Heart left ventricle (tissue), 16 donors: ENCODE results near the gene SYNPO. TPM values are rescaled to one million over a fixed set of nuclear protein-coding genes. Genes with fewer than 3 reads are reported as not detected.

ENCODE experiments used
- ATAC-seq, 4 donors: fragments of 200-7000 bp; cut with Tn5 transposase; one replicate each; pipeline ENCODE4 v1.9.1; 2020 to 2022; ENCODE audit warnings: moderate library complexity in 4 of 4, mild to moderate bottlenecking in 3 of 4, moderate number of reproducible peaks in 1 of 4
- DNase-seq, 5 donors: peaks; one replicate each; pipeline ENCODE4 v3.0.0-alpha.2; 2020
- H3K27ac ChIP-seq, 12 donors: fragments of 200-600 bp; sonication (generic) in 4 of 12; one replicate each; pipeline versions ENCODE4 v1.5.0 to v1.8.0; 2016 to 2022; ENCODE audit warnings: mild to moderate bottlenecking in 2 of 12
- H3K27me3 ChIP-seq, 9 donors: fragments of 200-600 bp; sonication (generic) in 2 of 9; one replicate each; pipeline versions ENCODE4 v1.5.1 to v1.8.0; 2016 to 2022; ENCODE audit warnings: mild to moderate bottlenecking in 3 of 9
- H3K36me3 ChIP-seq, 9 donors: fragments of 200-600 bp; sonication (generic) in 2 of 9; one replicate each; pipeline versions ENCODE4 v1.5.0 to v1.8.0; 2018 to 2022; ENCODE audit warnings: mild to moderate bottlenecking in 2 of 9
- H3K4me1 ChIP-seq, 12 donors: fragments of 200-600 bp; sonication (generic) in 4 of 12; one replicate each; pipeline versions ENCODE4 v1.5.0 to v1.8.0; 2016 to 2022; ENCODE audit warnings: mild to moderate bottlenecking in 3 of 12
- H3K4me3 ChIP-seq, 12 donors: fragments of 200-600 bp; sonication (generic) in 4 of 12; one replicate each; pipeline versions ENCODE4 v1.5.0 to v1.8.0; 2017 to 2022; ENCODE audit warnings: mild to moderate bottlenecking in 9 of 12, moderate library complexity in 4 of 12
- H3K9me3 ChIP-seq, 12 donors: fragments of 200-600 bp; sonication (generic) in 4 of 12; one replicate each; pipeline versions ENCODE4 v1.5.0 to v1.8.0; 2016 to 2022; ENCODE audit warnings: mild to moderate bottlenecking in 1 of 12
- POLR2A ChIP-seq, 2 donors: fragments of 450-650 bp; IDR thresholded peaks; one replicate each; pipeline ENCODE4 v1.6.1; 2017; ENCODE audit warnings: antibody characterized with exemption in 2 of 2, mild to moderate bottlenecking in 2 of 2, moderate library complexity in 2 of 2
- WGBS, 4 donors: extraction: QIAGEN DNeasy Blood & Tissue Kit in 2 of 4; methylation state at CpG; one replicate each; pipeline versions ENCODE4 v1.1.5 to v1.1.7; 2013 to 2018; 5-methylcytosine and 5-hydroxymethylcytosine counted together
- intact Hi-C, 10 donors: fragments of 100-400 bp; cut with DNase I; formaldehyde crosslinking; loops; one replicate each; pipeline versions ENCODE4 v1.11.1 to v1.14.2; 2022
- polyA plus RNA-seq, 2 donors: library from polyadenylated mRNA; stranded (reverse); fragments of 200-250 nt; gene quantifications; one replicate each; pipeline ENCODE4 v1.2.3, GENCODE V29; 2013
- total RNA-seq, 9 donors: library from RNA; depleted of rRNA in 2 of 9; stranded (reverse); fragments of >200 nt in 2 of 9; fragmentation: NEBNext Ultra II Directional in 3 of 9; extraction: Animal tissue kit (Norgen Biotek cat#: 25700) in 3 of 9; gene quantifications; one replicate each; pipeline versions ENCODE4 v1.1.0 to v1.2.4, GENCODE V29; 2016 to 2023
- TF ChIP-seq, protein P1 (sequence below), 12 donors: fragments of 200-600 bp; sonication (generic) in 4 of 12; IDR thresholded peaks; one replicate each; pipeline versions ENCODE4 v1.5.0 to v1.8.0; 2018 to 2022; ENCODE audit warnings: antibody characterized with exemption in 12 of 12, mild to moderate bottlenecking in 5 of 12
- donor health status: ischemic (EF 13 %, LVEDD 7.1; RV severe dilation, severe dysfunction).
- donor health status: healthy with polysubstance abuse.
- donor health status: DM: no; HTN: yes; CAD: no.
- donor health status: DM: no; HTN: no; CAD: no.
- donor health status: ischemic (EF 25% LVEDD 6.9; RV normal size, moderate dysfunction).
- donor health status: ischemic (EF 25% LVEDD 5.7; RV mildly dilated, moderate dysfunction).
- donor health status: healthy.
- donor health status: DM: yes; HTN: yes; CAD: no.
- donor health status: ischemic (EF 35%, LVEDD 5.7; RV mildly dilated, moderate dysfunction).
- donor health status: nonischemic (EF 11% LVEDD 7.7; RV severe dilation, severe dysfunction).
- donor health status: DM: yes; HTN: yes; CAD: no.
- donor health status: PGD.
- donor health status: ischemic (EF 29% LVEDD 5.4; RV normal size, mild dysfunction).
- donor health status: nonischemic (EF 23%, LVEDD 6.1; RV moderate dilation, normal function).

The SYNPO gene
- total and polyA plus RNA-seq, 11 donors: 304 to 791 (median 590) TPM

DNA sequence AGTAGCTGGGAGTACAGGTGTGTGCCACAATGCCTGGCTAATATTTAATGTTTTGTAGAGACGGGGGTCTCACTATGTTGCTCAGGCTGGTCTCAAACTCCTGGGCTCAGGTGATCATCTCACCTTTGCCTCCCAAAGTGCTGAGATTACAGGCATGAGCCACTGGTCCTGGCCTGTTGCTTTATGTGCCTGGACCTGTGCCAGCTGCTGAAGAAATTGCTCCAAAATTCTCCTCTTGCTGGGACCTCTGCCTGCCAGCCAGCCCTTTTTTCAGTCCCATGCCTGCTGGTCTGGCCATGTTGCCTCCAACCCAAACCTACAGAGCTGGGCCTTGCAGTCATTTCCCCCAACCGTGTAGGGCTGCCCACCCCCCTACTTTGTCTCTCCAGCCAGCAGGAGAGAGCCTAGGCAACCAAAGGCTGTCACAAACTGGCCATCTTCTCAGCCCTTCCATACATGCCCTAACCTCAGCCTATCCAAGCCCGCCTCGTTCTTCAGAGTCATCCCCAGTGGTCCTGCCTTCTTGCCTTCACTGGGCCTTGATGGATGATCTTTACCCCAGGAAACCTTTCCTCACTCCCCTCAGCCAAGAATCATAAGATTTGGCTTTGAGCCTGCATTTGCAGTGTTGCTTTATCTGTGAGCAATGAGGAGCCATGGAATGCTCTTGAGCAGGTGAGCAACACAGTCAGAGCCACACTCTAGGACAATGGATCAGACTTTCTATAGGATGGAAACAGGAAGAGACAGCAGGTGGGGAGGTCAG lies 27.4 kb upstream of the SYNPO start:
- peak overlapping the region; percentile 82 to 100 (median 94) for H3K27ac ChIP-seq
- no peak overlapping the region for H3K4me3 ChIP-seq
- no peaks in the 10 kb centered on the region for H3K9me3 ChIP-seq
- peak in 2 of 5 donors; percentile 49 to 62 for DNase-seq
- no peaks in the 10 kb centered on the region for H3K36me3 ChIP-seq
- H3K27me3 ChIP-seq: no peaks in the 10 kb centered on the region
- TF ChIP-seq, protein P1, sequence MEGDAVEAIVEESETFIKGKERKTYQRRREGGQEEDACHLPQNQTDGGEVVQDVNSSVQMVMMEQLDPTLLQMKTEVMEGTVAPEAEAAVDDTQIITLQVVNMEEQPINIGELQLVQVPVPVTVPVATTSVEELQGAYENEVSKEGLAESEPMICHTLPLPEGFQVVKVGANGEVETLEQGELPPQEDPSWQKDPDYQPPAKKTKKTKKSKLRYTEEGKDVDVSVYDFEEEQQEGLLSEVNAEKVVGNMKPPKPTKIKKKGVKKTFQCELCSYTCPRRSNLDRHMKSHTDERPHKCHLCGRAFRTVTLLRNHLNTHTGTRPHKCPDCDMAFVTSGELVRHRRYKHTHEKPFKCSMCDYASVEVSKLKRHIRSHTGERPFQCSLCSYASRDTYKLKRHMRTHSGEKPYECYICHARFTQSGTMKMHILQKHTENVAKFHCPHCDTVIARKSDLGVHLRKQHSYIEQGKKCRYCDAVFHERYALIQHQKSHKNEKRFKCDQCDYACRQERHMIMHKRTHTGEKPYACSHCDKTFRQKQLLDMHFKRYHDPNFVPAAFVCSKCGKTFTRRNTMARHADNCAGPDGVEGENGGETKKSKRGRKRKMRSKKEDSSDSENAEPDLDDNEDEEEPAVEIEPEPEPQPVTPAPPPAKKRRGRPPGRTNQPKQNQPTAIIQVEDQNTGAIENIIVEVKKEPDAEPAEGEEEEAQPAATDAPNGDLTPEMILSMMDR (IDR thresholded peaks at IDR 0.05): no peak
- no peak for TF ChIP-seq POLR2A (IDR thresholded peaks at IDR 0.05)
- no peak for ATAC-seq
- intact Hi-C loops: loop anchor here in 2 of 10 donors (5.0 kb wide), 1 partner anchor 34 kb away; no protein-coding TSS in a partner anchor
- peaks cover 35 to 99% (median 90%) of the 10 kb centered on the region in 12 donors for H3K4me1 ChIP-seq
- WGBS, 4 donors: 54 to 57% (median 54%) methylated on average over 4 of the region's 4 CpGs

DNA sequence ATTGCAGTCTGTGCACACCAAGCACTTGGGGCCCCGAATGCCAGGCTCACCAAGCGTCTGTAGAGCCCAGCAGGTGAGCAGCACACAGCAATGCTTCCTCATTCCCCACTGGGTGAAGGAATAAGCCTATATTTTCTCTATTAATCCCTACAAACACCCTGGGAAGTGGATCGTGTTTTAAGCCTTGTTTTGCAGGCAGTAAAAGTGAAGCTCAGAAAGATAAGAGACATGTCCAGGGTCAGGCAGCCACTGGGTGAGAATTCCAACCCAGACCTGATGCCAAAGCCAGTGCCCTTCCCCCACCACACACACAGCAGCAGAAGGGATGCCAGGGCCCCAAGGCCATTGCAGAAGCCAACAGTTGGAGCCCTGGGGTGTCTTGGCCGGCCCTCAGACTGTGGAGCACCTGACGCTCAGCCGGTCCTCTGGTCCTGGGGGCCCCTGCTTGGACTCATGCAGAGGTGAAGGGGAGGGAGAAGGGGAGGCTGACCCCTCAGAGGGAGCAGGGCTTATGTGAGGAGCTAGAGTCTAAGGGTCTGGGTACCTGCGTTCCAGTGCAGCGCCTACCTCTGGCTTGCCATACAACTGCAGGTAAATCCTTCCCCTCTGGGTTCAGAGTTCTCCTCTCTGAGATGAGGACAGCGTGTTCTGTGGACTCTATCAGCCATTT lies 26.3 kb upstream of the SYNPO start:
- 52 to 64% (median 57%) methylated on average over 5 to 9 of the region's 9 CpGs for WGBS, 4 donors
- Histone ChIP-seq H3K36me3 (no peaks in the 10 kb centered on the region), H3K4me1 (peaks cover 42 to 100% (median 97%) of the 10 kb centered on the region in 12 donors), H3K9me3 (no peaks in the 10 kb centered on the region), H3K27me3 (no peaks in the 10 kb centered on the region), H3K27ac (peak overlapping the region; percentile 82 to 100 (median 94)), H3K4me3 (peak overlapping the region in 1 of 12 donors; percentile 16)
- ATAC-seq: peak in 1 of 4 donors; percentile 1
- peak in 3 of 5 donors; percentile 66 to 75 (median 67) for DNase-seq
- intact Hi-C loops: loop anchor here in 2 of 10 donors (5.0 kb wide), 1 partner anchor 33 kb away; no protein-coding TSS in a partner anchor
- TF ChIP-seq POLR2A (IDR thresholded peaks at IDR 0.05): no peak
- TF ChIP-seq, protein P1 (IDR thresholded peaks at IDR 0.05): peak in 5 of 12 donors; percentile 22 to 34 (median 30)

DNA sequence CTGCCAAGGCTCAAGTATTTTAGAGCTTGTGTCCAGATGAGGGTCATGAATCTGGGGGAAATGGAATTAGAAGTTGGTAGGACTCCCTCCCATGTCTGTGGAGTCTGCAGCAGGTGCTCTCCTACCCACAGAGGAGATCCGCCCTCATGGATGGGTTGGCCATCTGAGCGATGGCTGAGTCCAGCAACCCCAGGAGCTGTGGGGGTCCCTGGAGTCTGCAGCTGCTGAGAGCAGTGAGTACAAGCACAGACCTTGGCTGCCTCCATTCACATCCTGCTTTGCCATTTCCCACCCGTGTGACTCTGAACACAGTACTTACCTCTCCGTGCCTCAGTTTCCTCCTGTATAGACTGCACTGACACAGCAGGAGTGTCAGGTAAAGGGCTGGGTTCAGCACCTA lies 25.8 kb upstream of the SYNPO start:
- DNase-seq (peak in 1 of 5 donors; percentile 32), ATAC-seq (no peak)
- Histone ChIP-seq H3K27ac (peak overlapping the region; percentile 82 to 100 (median 94)), H3K4me1 (peaks cover 42 to 100% (median 98%) of the 10 kb centered on the region in 12 donors), H3K4me3 (peak overlapping the region in 2 of 12 donors; percentile 13 to 16), H3K27me3 (no peaks in the 10 kb centered on the region), H3K36me3 (no peaks in the 10 kb centered on the region), H3K9me3 (no peaks in the 10 kb centered on the region)
- no peak for TF ChIP-seq POLR2A (IDR thresholded peaks at IDR 0.05)
- TF ChIP-seq, protein P1 (IDR thresholded peaks at IDR 0.05): peak in 1 of 12 donors; percentile 1
- intact Hi-C loops: loop anchor here in 2 of 10 donors (5.0 kb wide), 1 partner anchor 33 kb away; no protein-coding TSS in a partner anchor
- WGBS, 4 donors: 43 to 64% (median 61%) methylated on average over 3 to 4 of the region's 4 CpGs
